HEK293 (cell line): Measurements from ENCODE around the gene CDT1.

Source experiments
- CTCF ChIA-PET: fragments of 350-600 bp; formaldehyde crosslinking; extraction: SDS; loops from one replicate; lab custom pipeline; 2021; ENCODE audit warnings: antibody characterized with exemption; lab: Yijun Ruan, JAX
- POLR2A ChIA-PET: fragments of 300-600 bp; formaldehyde crosslinking; extraction: SDS; loops from one replicate; lab custom pipeline; 2020; ENCODE audit warnings: antibody characterized with exemption, inconsistent platforms; lab: Yijun Ruan, JAX
- H3K27ac ChIP-seq: fragments of 200-500 bp; sonication (Bioruptor generic); 2 replicates; pipeline ENCODE4 v1.5.1; 2014; ENCODE audit warnings: low read depth, low read length, control low read depth, inconsistent platforms; ENCODE audit errors: extremely low read depth
- H3K36me3 ChIP-seq, 2 experiments: fragments of 200-500 bp in 1 of 2; sonication (Bioruptor generic) in 1 of 2; 1 replicate in 1 of 2; 2 replicates in 1 of 2; pipeline ENCODE4 v1.5.1; 2014 to 2017; ENCODE audit warnings: inconsistent platforms in 2 of 2, low read length in 2 of 2; ENCODE audit not compliant: control insufficient read depth in 2 of 2, insufficient read depth in 1 of 2
- H3K4me1 ChIP-seq: fragments of 200-500 bp; sonication (Bioruptor generic); 2 replicates; pipeline ENCODE4 v1.5.1; 2014; ENCODE audit warnings: mild to moderate bottlenecking, low read length, inconsistent platforms; ENCODE audit not compliant: control insufficient read depth, insufficient read depth
- H3K4me3 ChIP-seq: 2 replicates; pipeline ENCODE4 v1.5.1; 2011; ENCODE audit warnings: low read depth, mild to moderate bottlenecking, control low read depth, low read length, moderate library complexity
- H3K9me3 ChIP-seq: fragments of 200-500 bp; sonication (Bioruptor generic); 2 replicates; pipeline ENCODE4 v1.5.1; 2014; ENCODE audit warnings: low read depth, low read length, inconsistent platforms; ENCODE audit not compliant: control insufficient read depth, insufficient read depth
- AEBP2 ChIP-seq: fragments of 450-650 bp; formaldehyde crosslinking; IDR thresholded peaks from 2 replicates; pipeline ENCODE4 v1.5.1; 2016; ENCODE audit warnings: missing biosample characterization, missing genetic modification characterization, borderline replicate concordance
- BCL11B ChIP-seq: fragments of 450-650 bp; formaldehyde crosslinking; IDR thresholded peaks from 2 replicates; pipeline ENCODE4 v1.5.1; 2016; ENCODE audit warnings: low read depth, missing biosample characterization, missing genetic modification characterization
- GFI1B ChIP-seq: fragments of 450-650 bp; formaldehyde crosslinking; IDR thresholded peaks from 2 replicates; pipeline ENCODE4 v1.5.1; 2016; ENCODE audit warnings: missing biosample characterization, missing genetic modification characterization
- GLIS1 ChIP-seq: fragments of 450-650 bp; formaldehyde crosslinking; IDR thresholded peaks from 2 replicates; pipeline ENCODE4 v1.5.1; 2016; ENCODE audit warnings: missing biosample characterization, missing genetic modification characterization
- KLF7 ChIP-seq: fragments of 450-650 bp; formaldehyde crosslinking; IDR thresholded peaks from 2 replicates; pipeline ENCODE4 v1.5.1; 2016; ENCODE audit warnings: missing biosample characterization, missing genetic modification characterization, borderline replicate concordance
- PRDM1 ChIP-seq: fragments of 450-650 bp; formaldehyde crosslinking; IDR thresholded peaks from 2 replicates; pipeline ENCODE4; 2016; ENCODE audit warnings: missing biosample characterization, missing genetic modification characterization
- SP2 ChIP-seq: fragments of 450-650 bp; formaldehyde crosslinking; IDR thresholded peaks from 2 replicates; pipeline ENCODE4 v1.5.1; 2016; ENCODE audit warnings: missing biosample characterization, missing genetic modification characterization
- ZFP41 ChIP-seq: fragments of 450-650 bp; formaldehyde crosslinking; IDR thresholded peaks from 2 replicates; pipeline ENCODE4 v1.5.1; 2016; ENCODE audit warnings: missing biosample characterization, missing genetic modification characterization, borderline replicate concordance
- ZNF112 ChIP-seq: fragments of 450-650 bp; formaldehyde crosslinking; IDR thresholded peaks from 2 replicates; pipeline ENCODE4 v1.5.0; 2017; ENCODE audit warnings: missing biosample characterization, missing genetic modification characterization
- ZNF121 ChIP-seq: fragments of 450-650 bp; formaldehyde crosslinking; IDR thresholded peaks from 2 replicates; pipeline ENCODE4 v1.5.1; 2016; ENCODE audit warnings: missing biosample characterization, missing genetic modification characterization
- ZNF132 ChIP-seq: fragments of 450-650 bp; formaldehyde crosslinking; IDR thresholded peaks from 2 replicates; pipeline ENCODE4 v1.5.1; 2017; ENCODE audit warnings: missing biosample characterization, missing genetic modification characterization, borderline replicate concordance
- ZNF133 ChIP-seq: fragments of 450-650 bp; formaldehyde crosslinking; IDR thresholded peaks from 2 replicates; pipeline ENCODE4 v1.5.1; 2016; ENCODE audit warnings: missing biosample characterization, missing genetic modification characterization
- ZNF138 ChIP-seq: fragments of 450-650 bp; formaldehyde crosslinking; IDR thresholded peaks from 2 replicates; pipeline ENCODE4 v1.5.1; 2016; ENCODE audit warnings: missing biosample characterization, missing genetic modification characterization, borderline replicate concordance
- ZNF140 ChIP-seq: fragments of 450-650 bp; formaldehyde crosslinking; IDR thresholded peaks from 2 replicates; pipeline ENCODE4 v1.5.1; 2016; ENCODE audit warnings: missing biosample characterization, missing genetic modification characterization
- ZNF155 ChIP-seq: fragments of 450-650 bp; formaldehyde crosslinking; IDR thresholded peaks from 2 replicates; pipeline ENCODE4 v1.5.1; 2016; ENCODE audit warnings: missing biosample characterization, missing genetic modification characterization
- ZNF202 ChIP-seq: fragments of 450-650 bp; formaldehyde crosslinking; IDR thresholded peaks from 2 replicates; pipeline ENCODE4 v1.5.1; 2016; ENCODE audit warnings: missing biosample characterization, missing genetic modification characterization, borderline replicate concordance
- ZNF292 ChIP-seq: fragments of 450-650 bp; formaldehyde crosslinking; IDR thresholded peaks from 2 replicates; pipeline ENCODE4 v1.5.1; 2016; ENCODE audit warnings: low read depth, missing biosample characterization, missing genetic modification characterization, borderline replicate concordance
- ZNF341 ChIP-seq: fragments of 450-650 bp; formaldehyde crosslinking; IDR thresholded peaks from 2 replicates; pipeline ENCODE4; 2016; ENCODE audit warnings: low read depth, missing biosample characterization, missing genetic modification characterization
- ZNF354C ChIP-seq: fragments of 450-650 bp; formaldehyde crosslinking; IDR thresholded peaks from 2 replicates; pipeline ENCODE4 v1.5.1; 2016; ENCODE audit warnings: missing biosample characterization, missing genetic modification characterization, low read depth, borderline replicate concordance
- ZNF416 ChIP-seq: fragments of 450-650 bp; formaldehyde crosslinking; IDR thresholded peaks from 2 replicates; pipeline ENCODE4 v1.5.1; 2016; ENCODE audit warnings: missing biosample characterization, missing genetic modification characterization
- ZNF514 ChIP-seq: fragments of 450-650 bp; formaldehyde crosslinking; IDR thresholded peaks from 2 replicates; pipeline ENCODE4 v1.5.1; 2016; ENCODE audit warnings: missing biosample characterization, missing genetic modification characterization
- ZNF600 ChIP-seq: fragments of 450-650 bp; formaldehyde crosslinking; IDR thresholded peaks from 2 replicates; pipeline ENCODE4 v1.5.1; 2016; ENCODE audit warnings: missing biosample characterization, missing genetic modification characterization
- ZNF660 ChIP-seq: fragments of 450-650 bp; IDR thresholded peaks from 2 replicates; pipeline ENCODE4 v1.5.1; 2018; ENCODE audit warnings: missing biosample characterization, mild to moderate bottlenecking, missing genetic modification characterization
- ZNF747 ChIP-seq: fragments of 450-650 bp; formaldehyde crosslinking; IDR thresholded peaks from 2 replicates; pipeline ENCODE4 v1.5.1; 2016; ENCODE audit warnings: missing biosample characterization, missing genetic modification characterization
- ZNF837 ChIP-seq: fragments of 450-650 bp; formaldehyde crosslinking; IDR thresholded peaks from 2 replicates; pipeline ENCODE4 v1.5.1; 2016; ENCODE audit warnings: missing biosample characterization, missing genetic modification characterization
- ZNF843 ChIP-seq: fragments of 450-650 bp; formaldehyde crosslinking; IDR thresholded peaks from 2 replicates; pipeline ENCODE4 v1.5.1; 2016; ENCODE audit warnings: missing biosample characterization, missing genetic modification characterization
- TF ChIP-seq, protein P1 (sequence below): fragments of 450-650 bp; formaldehyde crosslinking; IDR thresholded peaks from 2 replicates; pipeline ENCODE4 v1.5.1; 2016; ENCODE audit warnings: missing biosample characterization, missing genetic modification characterization
- TF ChIP-seq, protein P2 (sequence below): fragments of 450-650 bp; formaldehyde crosslinking; IDR thresholded peaks from 2 replicates; pipeline ENCODE4 v1.5.1; 2017; ENCODE audit warnings: missing biosample characterization, mild to moderate bottlenecking, missing genetic modification characterization, moderate library complexity
- TF ChIP-seq, protein P3 (sequence below): fragments of 450-650 bp; formaldehyde crosslinking; IDR thresholded peaks from 2 replicates; pipeline ENCODE4 v1.5.1; 2017; ENCODE audit warnings: missing biosample characterization, missing genetic modification characterization
- TF ChIP-seq, protein P4 (sequence below): fragments of 450-650 bp; formaldehyde crosslinking; IDR thresholded peaks from 2 replicates; pipeline ENCODE4 v1.5.1; 2016; ENCODE audit warnings: missing biosample characterization, missing genetic modification characterization

CDT1 gene

GRCh38 chr16:88782454-88783390, 20.9 kb upstream of the CDT1 start:
- CTCF ChIA-PET: interaction anchor here (0.6 to 3.3 kb wide), 8 partner anchors 10 to 40 kb away, joined by 3 to 16 read pairs (median 5); no protein-coding TSS in a partner anchor
- POLR2A ChIA-PET: interaction anchor here (1.2 to 6.7 kb wide), 4 partner anchors 13 to 19 kb away, joined by 4 to 97 read pairs (median 6); no protein-coding TSS in a partner anchor
- Histone ChIP-seq H3K36me3 (no peaks in the 10 kb centered on the region), H3K4me3 (no peak overlapping the region; the same call in 1 of the 2 replicates), H3K9me3 (no peaks in the 10 kb centered on the region), H3K4me1 (peaks cover 29% of the 10 kb centered on the region), H3K27ac (peak overlapping the region; percentile 76; the same call in 1 of the 2 replicates)
- TF ChIP-seq GFI1B (tag by site-specific recombination) (no peak), ZNF138 (no peak), PRDM1 (tag by site-specific recombination) (no peak), ZNF132 (tag by site-specific recombination) (no peak), ZNF112 (no peak), ZFP41 (no peak), ZNF341 (peak; percentile 20; the same call in 1 of the 2 replicates), ZNF133 (tag by site-specific recombination) (no peak), ZNF354C (no peak), ZNF140 (tag by site-specific recombination) (no peak), ZNF843 (no peak), BCL11B (tag by site-specific recombination) (no peak), SP2 (tag by site-specific recombination) (no peak), KLF7 (tag by site-specific recombination) (no peak), ZNF837 (no peak), ZNF600 (tag by site-specific recombination) (no peak), AEBP2 (no peak), ZNF292 (no peak), ZNF121 (tag by site-specific recombination) (no peak), ZNF416 (tag by site-specific recombination) (no peak), ZNF155 (tag by site-specific recombination) (no peak), ZNF747 (no peak), ZNF202 (tag by site-specific recombination) (no peak), ZNF660 (peak; percentile 81), GLIS1 (tag by site-specific recombination) (peak; percentile 91), ZNF514 (no peak)
- TF ChIP-seq, protein P1, sequence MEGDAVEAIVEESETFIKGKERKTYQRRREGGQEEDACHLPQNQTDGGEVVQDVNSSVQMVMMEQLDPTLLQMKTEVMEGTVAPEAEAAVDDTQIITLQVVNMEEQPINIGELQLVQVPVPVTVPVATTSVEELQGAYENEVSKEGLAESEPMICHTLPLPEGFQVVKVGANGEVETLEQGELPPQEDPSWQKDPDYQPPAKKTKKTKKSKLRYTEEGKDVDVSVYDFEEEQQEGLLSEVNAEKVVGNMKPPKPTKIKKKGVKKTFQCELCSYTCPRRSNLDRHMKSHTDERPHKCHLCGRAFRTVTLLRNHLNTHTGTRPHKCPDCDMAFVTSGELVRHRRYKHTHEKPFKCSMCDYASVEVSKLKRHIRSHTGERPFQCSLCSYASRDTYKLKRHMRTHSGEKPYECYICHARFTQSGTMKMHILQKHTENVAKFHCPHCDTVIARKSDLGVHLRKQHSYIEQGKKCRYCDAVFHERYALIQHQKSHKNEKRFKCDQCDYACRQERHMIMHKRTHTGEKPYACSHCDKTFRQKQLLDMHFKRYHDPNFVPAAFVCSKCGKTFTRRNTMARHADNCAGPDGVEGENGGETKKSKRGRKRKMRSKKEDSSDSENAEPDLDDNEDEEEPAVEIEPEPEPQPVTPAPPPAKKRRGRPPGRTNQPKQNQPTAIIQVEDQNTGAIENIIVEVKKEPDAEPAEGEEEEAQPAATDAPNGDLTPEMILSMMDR (tag by site-specific recombination): peak; percentile 18; the same call in 1 of the 2 replicates
- TF ChIP-seq, protein P2, sequence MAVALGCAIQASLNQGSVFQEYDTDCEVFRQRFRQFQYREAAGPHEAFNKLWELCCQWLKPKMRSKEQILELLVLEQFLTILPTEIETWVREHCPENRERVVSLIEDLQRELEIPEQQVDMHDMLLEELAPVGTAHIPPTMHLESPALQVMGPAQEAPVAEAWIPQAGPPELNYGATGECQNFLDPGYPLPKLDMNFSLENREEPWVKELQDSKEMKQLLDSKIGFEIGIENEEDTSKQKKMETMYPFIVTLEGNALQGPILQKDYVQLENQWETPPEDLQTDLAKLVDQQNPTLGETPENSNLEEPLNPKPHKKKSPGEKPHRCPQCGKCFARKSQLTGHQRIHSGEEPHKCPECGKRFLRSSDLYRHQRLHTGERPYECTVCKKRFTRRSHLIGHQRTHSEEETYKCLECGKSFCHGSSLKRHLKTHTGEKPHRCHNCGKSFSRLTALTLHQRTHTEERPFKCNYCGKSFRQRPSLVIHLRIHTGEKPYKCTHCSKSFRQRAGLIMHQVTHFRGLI (tag by site-specific recombination): no peak
- TF ChIP-seq, protein P3, sequence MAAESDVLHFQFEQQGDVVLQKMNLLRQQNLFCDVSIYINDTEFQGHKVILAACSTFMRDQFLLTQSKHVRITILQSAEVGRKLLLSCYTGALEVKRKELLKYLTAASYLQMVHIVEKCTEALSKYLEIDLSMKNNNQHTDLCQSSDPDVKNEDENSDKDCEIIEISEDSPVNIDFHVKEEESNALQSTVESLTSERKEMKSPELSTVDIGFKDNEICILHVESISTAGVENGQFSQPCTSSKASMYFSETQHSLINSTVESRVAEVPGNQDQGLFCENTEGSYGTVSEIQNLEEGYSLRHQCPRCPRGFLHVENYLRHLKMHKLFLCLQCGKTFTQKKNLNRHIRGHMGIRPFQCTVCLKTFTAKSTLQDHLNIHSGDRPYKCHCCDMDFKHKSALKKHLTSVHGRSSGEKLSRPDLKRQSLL (tag by site-specific recombination): no peak
- TF ChIP-seq, protein P4, sequence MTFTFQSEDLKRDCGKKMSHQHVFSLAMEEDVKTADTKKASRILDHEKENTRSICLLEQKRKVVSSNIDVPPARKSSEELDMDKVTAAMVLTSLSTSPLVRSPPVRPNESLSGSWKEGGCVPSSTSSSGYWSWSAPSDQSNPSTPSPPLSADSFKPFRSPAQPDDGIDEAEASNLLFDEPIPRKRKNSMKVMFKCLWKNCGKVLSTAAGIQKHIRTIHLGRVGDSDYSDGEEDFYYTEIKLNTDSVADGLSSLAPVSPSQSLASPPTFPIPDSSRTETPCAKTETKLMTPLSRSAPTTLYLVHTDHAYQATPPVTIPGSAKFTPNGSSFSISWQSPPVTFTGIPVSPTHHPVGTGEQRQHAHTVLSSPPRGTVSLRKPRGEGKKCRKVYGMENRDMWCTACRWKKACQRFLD (tag by site-specific recombination): no peak
